Measurements from ENCODE around the gene METTL9. TPM values are rescaled to one million over a fixed set of nuclear protein-coding genes. Genes with fewer than 3 reads are reported as not detected.

Gene METTL9
- total and polyA plus RNA-seq, 4 donors: 50.0 to 98.2 (median 61.3) TPM

GRCh38 chr16:21703156-21703555 is 103.8 kb downstream of the METTL9 start:
- intact Hi-C loops (cut with DNase I): loop anchor here (5.0 to 10.0 kb wide), 2 partner anchors 48 to 116 kb away; partner anchors contain the start of gene IGSF6 (in 1 of the 2)
- H3K27me3 ChIP-seq (ENCODE audit: control insufficient read depth in 1 of 2, insufficient read depth in 2 of 2, low read length in 1 of 2): no peaks in the 10 kb centered on the region
- DNase-seq: no peak
- no peaks in the 10 kb centered on the region for H3K36me3 ChIP-seq (ENCODE audit: control insufficient read depth in 1 of 2, insufficient read depth in 2 of 2, low read length in 1 of 2)
- H3K9me3 ChIP-seq (ENCODE audit: control insufficient read depth, low read length): no peaks in the 10 kb centered on the region
- no peak overlapping the region for H3K4me3 ChIP-seq (ENCODE audit: low read length in 2 of 2)
- ATAC-seq (ENCODE audit: low FRiP score): no peak
- no peaks in the 10 kb centered on the region for H3K4me1 ChIP-seq (ENCODE audit: control insufficient read depth in 1 of 2, insufficient read depth in 2 of 2, low read length in 2 of 2)
- H3K27ac ChIP-seq (ENCODE audit: low read depth in 1 of 2, low read length in 2 of 2): no peak overlapping the region
- 44 to 47% methylated on average over 2 of the region's 2 CpGs for WGBS, 2 donors

- no peak overlapping the region for H3K27ac ChIP-seq (ENCODE audit: low read depth in 1 of 2, low read length in 2 of 2)
- 78 to 79% methylated on average over 5 of the region's 5 CpGs for WGBS, 2 donors
- ATAC-seq (ENCODE audit: low FRiP score) (no peak), DNase-seq (no peak)
- intact Hi-C loops (cut with DNase I): loop anchor here (5.0 to 10.0 kb wide), 2 partner anchors 49 to 116 kb away; partner anchors contain the start of gene IGSF6 (in 1 of the 2)
- H3K9me3 ChIP-seq (ENCODE audit: control insufficient read depth, low read length): no peaks in the 10 kb centered on the region
- H3K4me1 ChIP-seq (ENCODE audit: control insufficient read depth in 1 of 2, insufficient read depth in 2 of 2, low read length in 2 of 2): no peaks in the 10 kb centered on the region
- no peaks in the 10 kb centered on the region for H3K27me3 ChIP-seq (ENCODE audit: control insufficient read depth in 1 of 2, insufficient read depth in 2 of 2, low read length in 1 of 2)
- H3K4me3 ChIP-seq (ENCODE audit: low read length in 2 of 2): no peak overlapping the region
- no peaks in the 10 kb centered on the region for H3K36me3 ChIP-seq (ENCODE audit: control insufficient read depth in 1 of 2, insufficient read depth in 2 of 2, low read length in 1 of 2)
Observed at GRCh38 chr16:21703589-21704174, 104.3 kb downstream of the METTL9 start.

- intact Hi-C loops (cut with DNase I): loop anchor here (5.0 to 10.0 kb wide), 2 partner anchors 49 to 117 kb away; partner anchors contain the start of gene IGSF6 (in 1 of the 2)
- ATAC-seq (ENCODE audit: low FRiP score) (no peak), DNase-seq (no peak)
- H3K27ac ChIP-seq (ENCODE audit: low read depth in 1 of 2, low read length in 2 of 2): no peak overlapping the region
- no peaks in the 10 kb centered on the region for H3K27me3 ChIP-seq (ENCODE audit: control insufficient read depth in 1 of 2, insufficient read depth in 2 of 2, low read length in 1 of 2)
- no peaks in the 10 kb centered on the region for H3K4me1 ChIP-seq (ENCODE audit: control insufficient read depth in 1 of 2, insufficient read depth in 2 of 2, low read length in 2 of 2)
- 87 to 91% methylated on average over 5 of the region's 5 CpGs for WGBS, 2 donors
- H3K9me3 ChIP-seq (ENCODE audit: control insufficient read depth, low read length): no peaks in the 10 kb centered on the region
- no peak overlapping the region for H3K4me3 ChIP-seq (ENCODE audit: low read length in 2 of 2)
- H3K36me3 ChIP-seq (ENCODE audit: control insufficient read depth in 1 of 2, insufficient read depth in 2 of 2, low read length in 1 of 2): no peaks in the 10 kb centered on the region
Observed at GRCh38 chr16:21704266-21704665, 104.9 kb downstream of the METTL9 start.

GRCh38 chr16:21704733-21705132 is 105.4 kb downstream of the METTL9 start:
- WGBS, 2 donors: 80 to 82% methylated on average over 6 of the region's 6 CpGs
- no peaks in the 10 kb centered on the region for H3K27me3 ChIP-seq (ENCODE audit: control insufficient read depth in 1 of 2, insufficient read depth in 2 of 2, low read length in 1 of 2)
- H3K4me3 ChIP-seq (ENCODE audit: low read length in 2 of 2): no peak overlapping the region
- H3K4me1 ChIP-seq (ENCODE audit: control insufficient read depth in 1 of 2, insufficient read depth in 2 of 2, low read length in 2 of 2): no peaks in the 10 kb centered on the region
- ATAC-seq (ENCODE audit: low FRiP score): no peak
- no peak for DNase-seq
- no peaks in the 10 kb centered on the region for H3K36me3 ChIP-seq (ENCODE audit: control insufficient read depth in 1 of 2, insufficient read depth in 2 of 2, low read length in 1 of 2)
- no peak overlapping the region for H3K27ac ChIP-seq (ENCODE audit: low read depth in 1 of 2, low read length in 2 of 2)
- H3K9me3 ChIP-seq (ENCODE audit: control insufficient read depth, low read length): no peaks in the 10 kb centered on the region
- intact Hi-C loops (cut with DNase I): loop anchor here (5.0 to 10.0 kb wide), 3 partner anchors 47 to 117 kb away; partner anchors contain the start of gene IGSF6 (in 1 of the 2)

Other genes starting within 250 kb of the METTL9 start
- gene IGSF6, start 53.0 kb downstream of the METTL9 start, total RNA-seq: 1 to 10 TPM; 4.4 to 7.2 TPM
- 1 to 10 TPM in 1 of 2 donors, under 1 TPM in 1; 0.95 to 6.5 TPM for gene IGSF6, start 53.0 kb downstream of the METTL9 start, polyA plus RNA-seq
- gene OTOA, start 64.4 kb downstream of the METTL9 start, total RNA-seq: under 1 TPM; 0.21 to 0.32 TPM
- not detected for gene OTOA, start 64.4 kb downstream of the METTL9 start, polyA plus RNA-seq